ENCODE measurements around the gene SLC46A3.

The SLC46A3 gene

GRCh38 chr13:28734906-28735305 is 16.1 kb upstream of the SLC46A3 start:
- no peak for DNase-seq (ENCODE audit: low read depth in 2 of 2)
- H3K4me3 ChIP-seq (replicated peaks in 1 of 2; ENCODE audit: low read depth in 2 of 2, low read length in 2 of 2): no peak overlapping the region
- no peak for TF ChIP-seq CTCF (IDR thresholded peaks at IDR 0.05; ENCODE audit: low read depth, low read length)

- H3K4me3 ChIP-seq (replicated peaks in 1 of 2; ENCODE audit: low read depth in 2 of 2, low read length in 2 of 2): no peak overlapping the region
- no peak for TF ChIP-seq CTCF (IDR thresholded peaks at IDR 0.05; ENCODE audit: low read depth, low read length)
- no peak for DNase-seq (ENCODE audit: low read depth in 2 of 2)
Observed at GRCh38 chr13:28730762-28731161, 12.0 kb upstream of the SLC46A3 start.

- no peak for TF ChIP-seq CTCF (IDR thresholded peaks at IDR 0.05; ENCODE audit: low read depth, low read length)
- DNase-seq (ENCODE audit: low read depth in 2 of 2): no peak
- no peak overlapping the region for H3K4me3 ChIP-seq (replicated peaks in 1 of 2; ENCODE audit: low read depth in 2 of 2, low read length in 2 of 2)
Observed at GRCh38 chr13:28729541-28729940, 10.8 kb upstream of the SLC46A3 start.

DNA sequence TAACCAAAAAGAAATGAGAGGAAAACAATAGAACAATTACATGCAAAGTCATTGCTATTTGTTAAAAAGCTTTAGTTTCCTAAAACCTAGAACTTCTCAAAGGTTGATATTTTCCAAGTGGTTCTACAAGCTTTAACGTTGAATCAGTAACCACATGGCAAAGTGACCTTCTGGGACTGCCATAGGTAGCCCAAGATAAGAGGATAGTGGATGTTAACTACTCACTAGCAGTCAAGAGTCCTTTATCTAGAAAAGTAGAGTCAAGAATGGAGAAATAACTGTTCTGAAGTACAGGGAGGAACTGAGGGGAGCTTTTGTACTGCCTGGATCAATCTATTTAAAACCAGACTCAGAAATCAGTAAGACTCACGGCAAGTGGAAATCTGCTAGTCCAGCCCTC is 9.9 kb upstream of the SLC46A3 start:
- H3K4me3 ChIP-seq (replicated peaks in 1 of 2; ENCODE audit: low read depth in 2 of 2, low read length in 2 of 2): no peak overlapping the region
- no peak for DNase-seq (ENCODE audit: low read depth in 2 of 2)
- no peak for TF ChIP-seq CTCF (IDR thresholded peaks at IDR 0.05; ENCODE audit: low read depth, low read length)

DNA sequence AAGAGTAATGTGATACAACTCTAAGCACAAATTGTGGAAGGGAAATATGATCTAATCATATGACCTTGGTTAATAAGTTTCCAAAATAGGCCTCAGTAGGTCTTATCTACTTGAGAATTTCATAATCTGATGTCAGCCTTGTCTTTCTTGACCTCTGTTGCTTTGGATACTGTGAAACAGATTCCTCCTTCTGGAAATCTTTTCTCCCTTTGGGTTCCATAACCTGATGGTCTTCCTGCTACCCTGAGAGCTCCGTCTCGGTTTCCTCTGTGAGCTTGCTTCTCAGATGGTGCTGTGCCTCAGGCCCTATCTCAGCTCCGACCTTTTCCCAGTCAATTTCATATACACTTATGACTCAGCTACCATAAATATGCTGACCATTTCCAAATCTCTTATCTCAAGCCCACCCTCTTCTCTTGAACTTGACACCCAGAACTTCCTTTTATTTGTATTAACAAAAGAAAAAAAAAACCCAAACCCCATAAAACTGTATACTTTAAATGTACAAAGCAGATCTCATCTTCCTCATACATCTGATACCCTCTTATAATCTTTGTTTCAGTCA is 6.4 kb upstream of the SLC46A3 start:
- no peak for TF ChIP-seq CTCF (IDR thresholded peaks at IDR 0.05; ENCODE audit: low read depth, low read length)
- no peak for DNase-seq (ENCODE audit: low read depth in 2 of 2)
- no peak overlapping the region for H3K4me3 ChIP-seq (replicated peaks in 1 of 2; ENCODE audit: low read depth in 2 of 2, low read length in 2 of 2)

DNA sequence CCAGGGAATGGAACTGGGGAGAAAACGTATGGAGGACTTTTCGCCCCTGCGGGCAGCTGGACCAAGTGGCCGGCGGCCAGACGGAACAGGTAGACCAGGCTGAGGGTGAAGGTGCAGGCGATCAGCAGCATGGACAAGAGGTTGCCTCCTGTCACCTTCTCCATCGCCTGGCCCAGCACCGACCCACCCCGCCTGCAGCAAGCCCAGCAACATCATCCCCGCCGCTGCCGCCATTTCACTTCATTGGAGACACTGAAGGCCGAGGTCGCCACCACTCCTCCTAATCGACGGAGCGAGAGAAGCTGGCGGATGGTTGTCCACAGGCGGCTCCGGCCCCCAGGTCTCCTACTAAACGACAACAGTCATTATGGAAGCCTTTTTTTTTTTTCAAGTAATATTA is 5.0 kb upstream of the SLC46A3 start:
- H3K4me3 ChIP-seq (replicated peaks in 1 of 2; ENCODE audit: low read depth in 2 of 2, low read length in 2 of 2): no peak overlapping the region
- no peak for TF ChIP-seq CTCF (IDR thresholded peaks at IDR 0.05; ENCODE audit: low read depth, low read length)
- no peak for DNase-seq (ENCODE audit: low read depth in 2 of 2)

Data from cardiac fibroblast (primary cell).